ENCODE measurements around the gene BMPR1A.
"Not testable (repeated sequence)": the region's sequence is repeated elsewhere in the genome, so short reads cannot be mapped to it uniquely, and the experiment has no call there.

Gene BMPR1A

DNA sequence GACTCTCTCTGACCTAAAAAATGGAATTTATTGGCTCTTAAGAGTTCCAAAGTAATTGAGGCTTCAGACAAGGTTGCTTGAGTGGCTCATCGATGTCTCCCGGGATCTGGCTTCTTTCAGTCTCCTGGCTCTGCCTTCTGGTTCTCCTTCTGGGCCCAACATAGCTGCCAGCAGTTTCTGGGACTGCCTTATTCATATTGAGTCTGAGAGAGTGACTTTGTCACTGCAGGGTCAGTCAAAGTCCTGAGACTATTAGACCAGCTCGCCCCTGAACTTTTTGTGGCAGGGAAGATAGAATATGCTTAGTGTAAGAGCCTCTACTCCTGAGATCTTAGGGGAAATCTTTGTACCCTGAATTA, 107.0 kb downstream of the BMPR1A start:
- no peak for TF ChIP-seq GATA1 (IDR thresholded peaks at IDR 0.05; ENCODE audit: low read depth, low read length)
- no peak for TF ChIP-seq POLR2A (IDR thresholded peaks at IDR 0.05; ENCODE audit: low read length)

DNA sequence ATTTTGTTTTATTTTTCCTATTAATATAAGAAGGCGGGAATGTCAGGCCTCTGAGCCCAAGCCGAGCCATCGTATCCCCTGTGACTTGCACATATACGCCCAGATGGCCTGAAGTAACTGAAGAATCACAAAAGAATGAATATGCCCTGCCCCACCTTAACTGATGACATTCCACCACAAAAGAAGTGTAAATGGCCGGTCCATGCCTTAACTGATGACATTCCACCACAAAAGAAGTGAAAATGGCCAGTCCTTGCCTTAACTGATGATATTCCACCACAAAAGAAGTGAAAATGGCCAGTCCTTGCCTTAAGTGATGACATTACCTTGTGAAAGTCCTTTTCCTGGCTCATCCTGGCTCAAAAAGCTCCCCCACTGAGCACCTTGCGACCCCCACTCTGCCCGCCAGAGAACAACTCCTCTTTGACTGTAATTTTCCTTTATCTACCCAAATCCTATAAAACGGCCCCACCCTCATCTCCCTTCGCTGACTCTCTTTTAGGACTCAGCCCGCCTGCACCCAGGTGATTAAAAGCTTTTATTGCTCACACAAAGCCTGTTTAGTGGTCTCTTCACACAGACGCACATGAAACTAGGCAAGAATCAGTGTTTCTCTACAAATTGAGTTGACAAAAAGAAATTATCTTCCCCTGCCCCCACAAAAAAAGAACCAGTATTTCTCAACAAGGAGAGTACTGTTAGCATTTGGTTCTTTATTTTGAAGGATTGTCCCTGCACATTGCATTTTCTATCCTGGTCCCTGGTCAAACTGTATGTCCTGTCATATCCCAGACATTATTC, 108.8 kb downstream of the BMPR1A start:
- DNase-seq = not testable (repeated sequence)

More for the DNA sequence above, 107.0 kb downstream of the BMPR1A start:
- no peak for DNase-seq

DNA sequence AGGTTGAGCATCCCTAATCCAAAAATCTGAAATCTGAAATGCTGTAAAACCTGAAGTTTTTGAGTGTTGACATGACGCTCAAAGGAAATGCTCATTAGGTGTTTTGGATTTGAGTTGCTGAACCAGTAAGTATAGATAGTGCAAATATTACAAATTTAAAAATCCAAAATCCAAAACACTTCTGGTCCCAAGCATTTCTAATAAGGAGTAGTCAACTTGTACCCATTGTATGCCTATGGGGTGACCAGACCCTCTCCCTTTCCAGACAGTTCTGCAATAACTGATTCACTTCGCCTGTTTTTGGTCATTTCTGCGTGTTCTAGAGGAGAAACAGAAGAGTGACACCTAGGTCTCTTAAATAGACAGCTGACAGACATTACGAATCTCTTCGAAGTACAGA, 110.7 kb downstream of the BMPR1A start:
- no peak for DNase-seq
- TF ChIP-seq GATA1 (IDR thresholded peaks at IDR 0.05; ENCODE audit: low read depth, low read length) = no peak

DNA sequence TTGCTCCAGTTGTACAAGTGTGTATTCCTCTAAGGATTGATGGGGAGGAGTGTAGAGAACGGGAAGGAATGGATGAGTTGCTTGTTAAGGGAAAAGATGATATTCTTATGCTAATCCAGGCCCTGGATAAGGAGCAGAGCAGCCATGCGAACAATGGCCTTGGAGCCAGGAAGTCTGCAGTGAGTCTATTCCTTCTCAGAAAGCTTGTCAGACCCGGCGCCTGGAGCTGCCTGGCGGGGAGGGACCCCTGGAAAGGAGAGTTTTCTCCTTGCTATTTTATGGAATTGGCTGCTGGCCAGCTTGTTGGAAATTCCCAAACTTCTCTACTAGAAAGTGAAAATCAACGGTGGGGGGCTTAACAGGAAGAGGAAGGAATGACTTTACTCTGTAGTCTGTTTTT, 111.9 kb downstream of the BMPR1A start:
- TF ChIP-seq POLR2A (IDR thresholded peaks at IDR 0.05; ENCODE audit: low read length) = no peak
- DNase-seq = no peak

DNA sequence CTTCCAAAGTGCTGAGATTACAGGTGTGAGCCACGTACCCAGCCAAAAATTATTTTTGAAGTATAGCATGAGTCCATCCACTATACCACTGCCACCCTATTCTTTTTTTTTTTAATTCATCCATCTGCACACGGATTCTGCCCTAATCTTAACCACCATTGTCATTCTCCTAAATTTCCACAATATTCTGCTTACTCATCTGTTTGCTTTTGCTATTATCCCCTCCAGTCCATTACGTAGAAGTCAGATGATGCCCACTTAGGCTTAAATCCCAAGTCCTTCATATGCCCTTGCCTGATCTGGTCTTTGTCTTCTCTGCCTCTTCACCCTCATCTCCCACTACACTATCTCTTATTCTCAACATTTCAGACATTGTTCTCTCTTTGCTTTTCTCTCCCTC, 114.3 kb downstream of the BMPR1A start:
- no peak for TF ChIP-seq POLR2A (IDR thresholded peaks at IDR 0.05; ENCODE audit: low read length)
- no peak for TF ChIP-seq GATA1 (IDR thresholded peaks at IDR 0.05; ENCODE audit: low read depth, low read length)
- DNase-seq = no peak

DNA sequence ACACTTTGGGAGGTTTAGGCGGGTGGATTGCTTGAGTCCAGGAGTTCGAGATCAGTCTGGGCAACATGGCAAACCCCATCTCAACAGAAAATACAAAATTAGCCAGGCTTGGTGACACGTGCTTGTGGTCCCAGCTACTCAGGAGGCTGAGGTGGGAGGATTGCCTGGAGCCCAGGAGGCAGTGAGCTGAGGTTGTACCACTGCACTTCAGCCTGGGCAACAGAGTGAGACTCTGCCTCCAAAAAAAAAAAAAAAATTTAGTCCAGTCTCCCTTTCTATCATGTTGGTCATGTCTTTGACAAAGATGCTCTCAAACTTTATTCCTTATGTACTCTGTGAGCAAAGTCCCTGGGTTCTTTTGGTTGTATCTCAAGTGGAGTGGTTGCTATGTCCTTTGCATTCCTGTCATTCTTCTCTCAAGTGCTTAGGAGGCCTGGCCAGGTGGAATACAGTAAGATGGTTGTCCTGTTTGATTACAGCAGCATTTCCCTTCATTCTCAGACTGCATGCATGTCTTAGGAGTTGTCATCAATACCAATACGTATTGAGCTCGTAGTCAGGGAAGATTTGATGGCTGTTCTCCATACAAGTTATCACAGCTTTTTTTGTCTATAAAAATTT, 115.3 kb downstream of the BMPR1A start:
- TF ChIP-seq POLR2A (IDR thresholded peaks at IDR 0.05; ENCODE audit: low read length) (no peak), GATA1 (IDR thresholded peaks at IDR 0.05; ENCODE audit: low read depth, low read length) (no peak)
- DNase-seq = no peak

DNA sequence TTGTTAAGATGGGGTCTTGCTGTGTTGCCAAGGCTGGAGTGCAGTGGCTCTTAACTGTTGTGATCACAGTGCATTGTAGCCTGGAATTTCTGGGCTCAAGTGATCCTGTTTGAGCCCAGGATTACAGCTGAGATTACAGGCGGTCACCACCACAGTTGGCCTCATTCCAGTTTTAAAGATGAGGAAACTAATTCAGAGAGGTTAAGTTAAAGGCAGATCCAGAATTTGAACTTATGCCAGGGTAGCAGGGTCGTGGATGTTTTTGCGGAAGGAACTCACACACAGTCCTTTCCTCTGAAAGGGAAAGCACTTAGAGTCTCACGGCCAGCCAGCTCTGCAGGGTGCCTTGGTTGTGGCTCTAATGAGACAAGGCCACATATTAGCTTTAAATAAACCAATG, 116.3 kb downstream of the BMPR1A start:
- DNase-seq = no peak
- TF ChIP-seq GATA1 (IDR thresholded peaks at IDR 0.05; ENCODE audit: low read depth, low read length) (no peak), POLR2A (IDR thresholded peaks at IDR 0.05; ENCODE audit: low read length) (no peak)

DNA sequence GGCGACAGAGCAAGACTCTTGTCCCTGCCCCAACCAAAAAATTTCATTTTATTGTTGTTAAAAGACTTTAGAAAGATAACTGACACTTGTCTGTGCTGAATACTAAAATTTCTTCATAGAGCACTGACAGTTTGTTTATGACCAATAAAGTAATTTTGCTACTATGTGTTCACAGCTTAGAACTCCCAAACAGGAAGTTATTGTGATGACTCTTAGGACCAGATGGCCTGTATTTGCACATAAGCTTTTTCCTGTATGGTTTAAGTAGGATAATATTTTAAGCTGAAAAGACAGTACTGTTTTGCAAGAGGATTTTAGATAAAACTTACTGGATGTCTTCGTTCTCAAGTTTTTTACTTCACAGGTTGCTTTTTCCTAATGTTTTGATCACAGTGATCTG, 120.3 kb downstream of the BMPR1A start:
- no peak for DNase-seq
- no peak for TF ChIP-seq GATA1 (IDR thresholded peaks at IDR 0.05; ENCODE audit: low read depth, low read length)
- no peak for TF ChIP-seq POLR2A (IDR thresholded peaks at IDR 0.05; ENCODE audit: low read length)

DNA sequence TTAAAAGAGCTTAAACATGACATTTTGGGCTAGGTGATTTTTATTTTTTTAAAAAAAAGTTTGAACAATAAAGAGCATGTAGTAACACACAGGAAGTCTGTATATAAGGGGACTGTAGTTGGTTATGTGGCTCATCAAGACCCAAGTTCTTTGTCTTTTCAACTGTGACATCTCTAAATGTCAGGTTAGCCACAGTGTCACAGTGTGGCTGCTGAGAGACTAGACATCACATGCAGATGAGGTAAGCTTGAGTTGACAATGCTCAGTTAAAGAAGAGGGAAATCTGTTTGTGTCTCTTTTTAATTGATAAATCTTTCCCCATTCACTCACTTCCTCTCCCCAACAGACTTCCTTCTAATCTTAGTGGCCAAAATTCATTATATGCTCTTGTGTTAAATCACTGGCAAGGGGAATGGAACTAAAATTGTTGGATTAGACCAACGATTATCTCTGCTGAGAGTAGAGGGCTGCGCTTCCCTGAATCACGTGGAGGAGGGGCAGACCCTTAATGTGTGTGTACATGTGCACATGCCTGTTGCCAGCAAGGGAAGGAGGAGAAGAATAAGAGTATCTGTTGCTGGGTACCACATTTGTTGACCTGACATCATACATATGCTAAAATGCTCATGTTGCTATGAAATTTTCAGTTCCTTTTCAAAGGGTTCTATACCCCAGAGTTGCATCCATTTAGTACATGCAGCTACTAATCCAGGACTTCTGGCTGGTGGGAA, 122.7 kb downstream of the BMPR1A start:
- no peak for TF ChIP-seq POLR2A (IDR thresholded peaks at IDR 0.05; ENCODE audit: low read length)
- TF ChIP-seq GATA1 (IDR thresholded peaks at IDR 0.05; ENCODE audit: low read depth, low read length) = no peak
- DNase-seq = no peak

DNA sequence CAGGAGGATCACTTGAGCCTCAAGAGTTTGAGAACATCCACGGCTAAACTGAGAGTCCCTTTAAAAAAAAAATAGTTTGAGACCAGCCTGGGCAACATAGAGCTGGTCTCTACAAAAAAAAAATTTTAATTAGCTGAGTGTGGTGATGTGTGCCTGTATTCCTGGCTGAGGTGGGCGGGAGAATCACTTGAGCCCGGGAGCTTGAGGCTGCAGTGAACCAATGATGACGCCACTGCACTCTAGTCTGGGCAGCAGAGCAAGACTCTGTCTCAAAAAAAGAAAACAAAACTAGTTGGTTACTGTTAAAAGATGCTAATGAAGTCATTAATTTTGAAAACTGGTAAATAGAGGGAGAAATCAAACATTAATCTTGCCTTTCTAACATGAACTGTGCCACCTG, 124.6 kb downstream of the BMPR1A start:
- DNase-seq = no peak
- TF ChIP-seq POLR2A (IDR thresholded peaks at IDR 0.05; ENCODE audit: low read length) = no peak
- TF ChIP-seq GATA1 (IDR thresholded peaks at IDR 0.05; ENCODE audit: low read depth, low read length) = no peak

DNA sequence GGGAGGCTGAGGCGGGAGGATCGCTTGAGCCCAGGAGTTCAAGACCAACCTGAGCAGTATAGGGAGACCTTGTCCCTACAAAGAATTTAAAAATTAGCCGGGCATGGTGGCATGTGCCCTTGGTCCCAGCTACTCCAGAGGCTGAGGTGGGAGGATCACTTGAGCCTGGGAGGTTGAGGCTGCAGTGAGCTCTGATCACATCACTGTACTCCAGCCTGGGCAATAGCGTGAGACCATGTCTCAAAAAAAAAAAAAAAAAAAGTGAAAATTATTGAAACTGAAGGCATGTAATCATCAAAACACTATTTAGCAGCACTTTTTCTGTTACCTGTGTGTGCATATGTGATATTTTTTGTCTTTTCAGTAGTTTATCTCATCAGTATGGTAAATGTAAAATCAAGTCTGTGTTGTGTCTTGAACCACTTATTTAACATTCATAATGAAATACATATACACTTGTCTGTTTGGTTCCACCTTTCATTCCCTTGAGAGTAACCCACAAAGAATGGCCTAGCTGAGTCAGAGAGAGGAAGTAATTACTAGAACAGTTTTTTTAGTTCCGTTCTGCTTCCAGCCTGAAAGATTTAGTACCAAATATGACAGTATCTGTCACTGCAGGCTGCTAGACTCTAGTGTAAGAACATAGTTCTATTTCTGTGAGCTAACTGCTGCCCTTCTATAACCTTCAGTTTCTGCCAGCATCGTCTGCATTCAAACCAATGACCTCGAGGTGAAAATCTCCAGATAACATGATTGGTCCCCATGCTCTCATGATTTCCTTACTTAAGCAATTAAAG, 132.4 kb downstream of the BMPR1A start:
- no peak for DNase-seq
- TF ChIP-seq GATA1 (IDR thresholded peaks at IDR 0.05; ENCODE audit: low read depth, low read length) = no peak
- no peak for TF ChIP-seq POLR2A (IDR thresholded peaks at IDR 0.05; ENCODE audit: low read length)

DNA sequence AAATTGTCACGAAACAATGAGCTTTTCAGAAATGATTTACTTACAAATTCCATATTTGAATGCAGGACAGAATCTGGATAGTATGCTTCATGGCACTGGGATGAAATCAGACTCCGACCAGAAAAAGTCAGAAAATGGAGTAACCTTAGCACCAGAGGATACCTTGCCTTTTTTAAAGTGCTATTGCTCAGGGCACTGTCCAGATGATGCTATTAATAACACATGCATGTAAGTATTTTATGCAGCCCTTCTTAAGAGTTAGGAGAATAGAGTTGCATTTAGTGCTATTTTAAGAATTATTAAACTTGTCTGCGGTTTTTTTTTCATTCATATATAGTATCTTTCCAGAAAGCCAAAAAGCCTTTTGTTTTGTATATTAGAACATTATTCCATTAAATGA, 133.6 kb downstream of the BMPR1A start:
- no peak for DNase-seq
- TF ChIP-seq POLR2A (IDR thresholded peaks at IDR 0.05; ENCODE audit: low read length) = no peak
- TF ChIP-seq GATA1 (IDR thresholded peaks at IDR 0.05; ENCODE audit: low read depth, low read length) = no peak

DNA sequence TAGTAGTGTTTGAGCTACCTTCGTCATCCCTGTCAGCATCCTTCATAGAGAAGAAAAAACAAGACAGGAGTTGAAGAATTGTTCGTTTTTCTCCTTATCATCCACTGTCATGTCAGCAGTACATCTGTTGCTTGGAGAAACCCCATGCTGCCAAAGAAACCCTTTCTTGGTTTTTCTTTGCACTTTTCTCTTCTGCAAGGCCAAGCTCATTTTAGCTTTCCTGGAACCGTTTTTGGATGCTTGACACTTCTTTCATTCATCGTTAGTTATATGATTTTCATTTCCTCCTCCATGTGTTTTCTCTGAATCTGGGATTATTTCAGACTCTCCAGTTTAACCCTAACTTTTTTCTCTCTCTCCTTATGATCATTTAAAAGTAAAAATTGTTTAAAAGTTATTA, 142.1 kb downstream of the BMPR1A start:
- no peak for DNase-seq
- no peak for TF ChIP-seq POLR2A (IDR thresholded peaks at IDR 0.05; ENCODE audit: low read length)
- TF ChIP-seq GATA1 (IDR thresholded peaks at IDR 0.05; ENCODE audit: low read depth, low read length) = no peak

DNA sequence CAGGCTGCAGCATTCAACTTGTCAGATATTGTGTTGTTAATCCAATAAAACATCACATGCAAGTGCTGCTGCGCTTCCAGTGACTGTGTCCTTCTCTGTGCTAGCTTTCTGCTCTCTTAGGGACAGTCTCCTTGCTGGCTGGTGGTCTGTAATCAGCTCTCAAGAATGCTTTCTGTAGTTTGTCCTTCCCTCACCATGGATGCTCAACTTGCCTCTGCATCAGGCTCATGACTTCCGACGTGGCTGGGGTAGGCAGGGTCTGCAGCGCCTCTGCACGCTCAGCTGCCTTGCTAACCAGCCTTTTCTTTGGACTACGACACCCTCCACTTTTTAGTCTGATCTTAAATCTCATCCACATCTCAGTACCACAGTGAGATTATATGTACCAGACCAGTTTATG, 142.7 kb downstream of the BMPR1A start:
- no peak for DNase-seq
- TF ChIP-seq GATA1 (IDR thresholded peaks at IDR 0.05; ENCODE audit: low read depth, low read length) (no peak), POLR2A (IDR thresholded peaks at IDR 0.05; ENCODE audit: low read length) (no peak)
